Endothelial cell (in vitro differentiated cells): ENCODE results near the gene SH3RF3. TPM values are rescaled to one million over a fixed set of nuclear protein-coding genes. Genes with fewer than 3 reads are reported as not detected.

ENCODE experiments used
- DNase-seq: peaks from one replicate; pipeline ENCODE4 v3.0.0; 2021; ENCODE audit warnings: low spot score
- H3K27ac Mint-ChIP-seq: one replicate; pipeline ENCODE4 v1.8.0; 2021; ENCODE audit warnings: mixed read lengths, inconsistent platforms; ENCODE audit not compliant: unreplicated experiment
- H3K27me3 Mint-ChIP-seq: one replicate; pipeline ENCODE4 v1.8.0; 2021; ENCODE audit warnings: mild to moderate bottlenecking, moderate library complexity, mixed read lengths, inconsistent platforms; ENCODE audit not compliant: unreplicated experiment
- H3K36me3 Mint-ChIP-seq: one replicate; pipeline ENCODE4 v1.8.0; 2021; ENCODE audit warnings: mild to moderate bottlenecking, low read depth, mixed read lengths, inconsistent platforms; ENCODE audit not compliant: unreplicated experiment
- H3K4me1 Mint-ChIP-seq: one replicate; pipeline ENCODE4 v1.8.0; 2021; ENCODE audit warnings: mild to moderate bottlenecking, mixed read lengths, inconsistent platforms; ENCODE audit not compliant: unreplicated experiment
- H3K4me3 Mint-ChIP-seq: one replicate; pipeline ENCODE4 v1.8.0; 2021; ENCODE audit warnings: mild to moderate bottlenecking, mixed read lengths, inconsistent platforms; ENCODE audit not compliant: unreplicated experiment
- H3K9me3 Mint-ChIP-seq: one replicate; pipeline ENCODE4 v1.8.0; 2021; ENCODE audit warnings: mixed read lengths, inconsistent platforms; ENCODE audit not compliant: unreplicated experiment
- total RNA-seq: library from RNA; stranded (reverse); fragmentation: NEBNext Ultra II Directional; extraction: Animal tissue kit (Norgen Biotek cat#: 25700); gene quantifications from one replicate; pipeline ENCODE4 v1.2.1, GENCODE V29; 2021; ENCODE audit not compliant: unreplicated experiment
- TF ChIP-seq, protein P1 (sequence below): fragments of 200-600 bp; sonication (generic); IDR thresholded peaks from one replicate; pipeline ENCODE4 v1.5.0; 2021; ENCODE audit warnings: antibody characterized with exemption; ENCODE audit not compliant: unreplicated experiment

The SH3RF3 gene
- total RNA-seq, 1 donor from 2014 or later = 12.8 TPM

DNA sequence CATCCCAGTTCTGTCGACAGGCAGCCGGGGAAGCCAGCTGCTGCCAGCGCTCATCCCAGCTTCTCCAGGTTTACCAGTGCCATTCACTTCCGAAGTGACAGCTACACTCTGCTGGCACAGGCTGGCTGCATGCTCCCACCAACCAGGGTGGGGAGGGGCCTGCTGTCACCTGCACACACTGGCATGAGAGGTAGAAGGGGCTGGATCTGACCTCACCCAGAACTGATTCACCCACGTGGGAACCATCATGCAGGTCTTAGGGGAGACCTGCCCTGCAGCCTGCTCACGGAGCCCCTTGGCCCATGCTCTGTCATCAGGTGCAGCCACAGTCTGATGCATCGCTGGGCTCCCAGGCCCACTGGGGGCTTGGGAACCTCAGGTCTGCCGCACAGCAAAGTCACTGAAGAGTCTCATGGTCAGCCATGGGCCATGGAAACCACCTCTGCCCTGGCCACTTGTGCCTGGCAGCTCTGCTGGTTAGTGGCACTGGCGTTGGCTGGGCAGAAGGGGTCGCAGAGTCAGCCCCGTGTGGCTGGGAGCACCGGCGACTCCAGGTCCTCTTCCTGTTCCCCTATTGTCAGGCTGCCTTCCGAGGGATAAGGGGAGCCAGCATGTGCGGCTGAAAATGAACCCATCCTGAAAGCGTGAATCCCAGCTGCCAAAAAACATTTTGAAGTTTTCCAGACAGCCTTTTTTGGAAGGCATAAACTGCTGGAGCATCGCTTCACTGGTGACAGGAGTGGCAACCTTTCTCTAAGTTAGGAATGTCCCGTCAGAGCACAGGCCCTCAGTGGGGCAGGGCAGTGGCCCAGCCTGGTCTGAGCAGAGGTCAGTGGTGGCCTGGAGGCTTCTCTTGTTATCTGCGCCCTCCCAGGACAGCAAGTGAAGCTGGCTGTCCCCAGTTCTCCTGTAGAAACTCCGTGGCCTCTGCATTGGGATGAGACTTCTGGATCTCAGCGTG, 327.0 kb downstream of the SH3RF3 start:
- Mint-ChIP-seq H3K36me3 (peaks cover 7% of the 10 kb centered on the region), H3K9me3 (no peaks in the 10 kb centered on the region), H3K27ac (no peak overlapping the region), H3K27me3 (no peaks in the 10 kb centered on the region), H3K4me3 (no peak overlapping the region), H3K4me1 (peaks cover 9% of the 10 kb centered on the region)
- no peak for DNase-seq
- TF ChIP-seq, protein P1, sequence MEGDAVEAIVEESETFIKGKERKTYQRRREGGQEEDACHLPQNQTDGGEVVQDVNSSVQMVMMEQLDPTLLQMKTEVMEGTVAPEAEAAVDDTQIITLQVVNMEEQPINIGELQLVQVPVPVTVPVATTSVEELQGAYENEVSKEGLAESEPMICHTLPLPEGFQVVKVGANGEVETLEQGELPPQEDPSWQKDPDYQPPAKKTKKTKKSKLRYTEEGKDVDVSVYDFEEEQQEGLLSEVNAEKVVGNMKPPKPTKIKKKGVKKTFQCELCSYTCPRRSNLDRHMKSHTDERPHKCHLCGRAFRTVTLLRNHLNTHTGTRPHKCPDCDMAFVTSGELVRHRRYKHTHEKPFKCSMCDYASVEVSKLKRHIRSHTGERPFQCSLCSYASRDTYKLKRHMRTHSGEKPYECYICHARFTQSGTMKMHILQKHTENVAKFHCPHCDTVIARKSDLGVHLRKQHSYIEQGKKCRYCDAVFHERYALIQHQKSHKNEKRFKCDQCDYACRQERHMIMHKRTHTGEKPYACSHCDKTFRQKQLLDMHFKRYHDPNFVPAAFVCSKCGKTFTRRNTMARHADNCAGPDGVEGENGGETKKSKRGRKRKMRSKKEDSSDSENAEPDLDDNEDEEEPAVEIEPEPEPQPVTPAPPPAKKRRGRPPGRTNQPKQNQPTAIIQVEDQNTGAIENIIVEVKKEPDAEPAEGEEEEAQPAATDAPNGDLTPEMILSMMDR = no peak

DNA sequence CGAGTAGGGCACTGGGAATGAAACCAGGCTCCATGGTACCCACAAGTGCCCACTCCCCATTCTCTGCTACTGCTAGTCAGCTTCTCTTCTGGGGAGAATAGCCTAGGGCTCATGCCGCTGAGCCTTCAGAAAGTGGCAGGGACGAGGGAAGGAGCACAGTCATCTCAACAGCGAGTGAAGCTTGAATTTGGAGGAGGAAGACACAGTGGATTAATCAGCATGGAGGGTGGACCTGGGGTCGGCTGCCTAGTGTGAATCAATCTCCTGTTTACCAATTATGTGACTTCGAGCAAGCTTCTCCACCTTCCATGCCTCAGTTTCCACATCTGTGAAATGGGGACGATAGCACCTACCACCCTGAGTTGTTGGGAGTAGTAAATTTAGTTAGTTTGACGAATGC, 327.8 kb downstream of the SH3RF3 start:
- TF ChIP-seq, protein P1 = no peak
- Mint-ChIP-seq H3K9me3 (no peaks in the 10 kb centered on the region), H3K4me1 (peaks cover 9% of the 10 kb centered on the region), H3K36me3 (peaks cover 5% of the 10 kb centered on the region), H3K27me3 (no peaks in the 10 kb centered on the region), H3K4me3 (no peak overlapping the region), H3K27ac (no peak overlapping the region)
- no peak for DNase-seq

DNA sequence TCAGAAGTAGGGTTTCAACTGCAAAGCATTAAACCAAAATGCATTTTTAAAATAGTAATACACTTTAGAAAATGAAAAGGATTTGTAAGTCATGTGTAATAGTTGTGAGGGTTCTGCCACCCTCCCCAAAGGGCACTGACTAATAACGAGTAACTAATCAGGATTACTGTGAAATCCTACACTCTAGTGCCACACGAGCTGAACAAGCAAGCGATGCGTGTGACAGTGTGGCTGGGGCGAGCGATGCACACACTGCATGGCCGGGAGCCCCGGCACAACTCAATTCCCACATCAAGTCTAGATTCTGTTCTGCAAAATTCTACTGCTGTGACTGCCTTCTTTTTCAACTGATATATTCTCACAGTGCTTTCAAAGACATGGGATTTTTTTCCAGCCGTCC, 328.4 kb downstream of the SH3RF3 start:
- Mint-ChIP-seq H3K27me3 (no peaks in the 10 kb centered on the region), H3K4me3 (no peak overlapping the region)

DNA sequence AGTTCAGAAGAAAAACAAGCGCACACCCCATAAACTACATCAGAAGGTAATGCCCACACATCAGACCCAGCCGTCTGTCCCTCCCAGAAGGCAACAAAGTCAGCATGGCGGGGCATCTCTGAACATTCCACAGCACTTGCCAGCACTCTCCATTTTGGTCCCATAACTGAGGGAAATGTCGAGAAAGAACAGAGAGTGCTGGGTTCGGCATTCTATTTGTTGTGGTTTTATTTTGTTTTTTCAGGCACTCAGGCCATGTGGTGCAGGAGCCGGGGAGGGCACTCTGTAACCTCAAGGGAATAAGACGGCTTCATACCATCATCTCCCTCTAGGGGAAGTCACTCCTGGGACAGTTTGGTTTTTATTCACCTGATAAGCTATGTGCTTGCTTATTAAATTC, 328.8 kb downstream of the SH3RF3 start:
- Mint-ChIP-seq H3K36me3 (peaks cover 3% of the 10 kb centered on the region), H3K4me3 (no peak overlapping the region), H3K9me3 (no peaks in the 10 kb centered on the region), H3K27ac (no peak overlapping the region), H3K4me1 (peaks cover 9% of the 10 kb centered on the region), H3K27me3 (no peaks in the 10 kb centered on the region)
- TF ChIP-seq, protein P1 = no peak
- DNase-seq = no peak

More for the DNA sequence above, 328.4 kb downstream of the SH3RF3 start:
- no peak for DNase-seq
- H3K9me3 Mint-ChIP-seq = no peaks in the 10 kb centered on the region
- peaks cover 9% of the 10 kb centered on the region for H3K4me1 Mint-ChIP-seq
- TF ChIP-seq, protein P1 = no peak
- no peak overlapping the region for H3K27ac Mint-ChIP-seq
- H3K36me3 Mint-ChIP-seq = peaks cover 3% of the 10 kb centered on the region

DNA sequence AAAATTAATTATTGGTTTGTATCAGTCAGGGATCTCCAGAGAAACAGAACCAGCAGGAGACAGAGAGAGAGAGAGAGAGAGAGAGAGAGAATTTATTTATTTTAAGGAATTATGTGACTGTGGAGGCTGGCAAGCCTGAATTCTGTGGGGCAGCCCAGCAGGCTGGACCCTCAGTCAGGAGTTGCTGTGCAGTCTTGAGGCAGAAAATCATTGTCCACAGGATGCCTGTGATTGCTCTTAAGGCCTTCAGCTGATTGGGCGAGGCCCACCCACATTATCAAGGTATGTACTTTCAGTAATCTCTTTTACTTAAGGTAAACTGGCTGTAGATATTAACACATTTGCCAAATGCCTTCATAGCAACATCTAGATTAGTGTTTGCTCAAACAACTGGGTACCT, 329.5 kb downstream of the SH3RF3 start:
- H3K4me1 Mint-ChIP-seq = peaks cover 9% of the 10 kb centered on the region
- no peak overlapping the region for H3K4me3 Mint-ChIP-seq
- TF ChIP-seq, protein P1 = no peak
- no peaks in the 10 kb centered on the region for H3K9me3 Mint-ChIP-seq
- no peaks in the 10 kb centered on the region for H3K27me3 Mint-ChIP-seq
- no peak overlapping the region for H3K27ac Mint-ChIP-seq
- DNase-seq = no peak
- peaks cover 3% of the 10 kb centered on the region for H3K36me3 Mint-ChIP-seq
